Activated effector memory CD4-positive, alpha-beta T cell treated with anti-CD3 and anti-CD28 coated beads, Interleukin-2, amount 50 U/mL, for 16 hours (primary cell): ENCODE measurements around the gene VCX3A.
"Not testable (repeated sequence)": the region's sequence is repeated elsewhere in the genome, so short reads cannot be mapped to it uniquely, and the experiment has no call there.

Experiments used
- DNase-seq: peaks from one replicate; pipeline ENCODE4 v3.0.0-alpha.2; 2020

VCX3A gene

DNA sequence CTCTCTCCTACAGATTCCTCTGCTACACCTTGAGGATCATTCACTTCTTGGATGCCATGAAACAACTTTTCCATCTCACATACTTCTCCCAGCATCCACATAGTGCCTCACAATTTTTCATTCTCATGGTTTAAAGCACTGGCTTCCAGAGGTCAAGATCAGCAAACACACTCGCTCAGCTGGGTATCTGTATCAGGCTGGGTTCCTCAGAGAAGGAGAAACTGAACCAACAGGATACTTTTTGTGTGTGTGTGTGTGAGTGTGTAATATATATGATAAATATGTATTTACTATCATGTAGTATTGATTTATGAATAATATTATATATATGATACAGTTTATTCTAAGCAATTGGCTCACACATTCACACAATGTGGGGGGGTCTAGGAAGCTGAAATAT, at the start of gene VCX3A:
Gene VCX3A, minus strand, starts transcription at position 101 of the 400 bp plus-strand sequence. CDS start 621 bp downstream, outside the sequence.
- DNase-seq, result not testable (repeated sequence)

DNA sequence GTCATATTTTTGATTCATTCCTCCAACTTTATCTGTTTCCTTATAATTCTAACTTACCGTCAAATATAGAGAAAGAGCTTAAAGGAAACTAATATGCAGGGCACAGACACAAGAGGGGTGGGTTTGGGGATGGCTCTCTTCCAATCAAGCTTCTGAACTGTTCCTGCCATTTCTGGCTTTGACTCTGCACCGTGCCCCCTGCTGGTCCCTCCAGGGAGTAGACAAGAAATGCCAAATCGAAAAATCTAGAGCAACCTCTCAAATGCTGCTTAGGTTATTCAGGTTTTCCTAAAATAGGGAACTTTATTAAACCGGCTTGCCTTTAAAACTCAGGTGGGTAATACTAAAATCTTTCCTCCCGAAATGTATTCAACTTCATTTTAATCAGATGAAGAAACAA, 39.8 kb upstream of the VCX3A start:
- DNase-seq, result no peak

DNA sequence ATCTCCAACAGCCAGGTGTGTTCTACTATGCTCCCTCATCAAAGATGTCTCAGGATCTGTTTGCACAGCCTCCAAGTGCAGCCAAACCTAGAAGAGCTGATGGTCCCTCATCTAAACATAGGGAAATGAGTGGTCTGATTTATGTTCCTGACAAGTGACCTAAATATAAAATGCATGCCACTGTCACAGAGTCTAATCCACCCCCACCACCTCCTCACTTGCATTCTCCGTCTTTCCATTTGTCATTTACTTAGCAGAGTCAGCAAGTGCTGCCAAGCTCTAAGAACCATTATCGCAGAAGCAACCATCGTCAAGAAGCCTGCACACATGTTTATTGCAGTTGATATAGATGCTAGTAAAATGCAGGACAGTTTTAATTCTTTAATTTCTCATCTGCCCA, 33.1 kb upstream of the VCX3A start:
- no peak for DNase-seq

DNA sequence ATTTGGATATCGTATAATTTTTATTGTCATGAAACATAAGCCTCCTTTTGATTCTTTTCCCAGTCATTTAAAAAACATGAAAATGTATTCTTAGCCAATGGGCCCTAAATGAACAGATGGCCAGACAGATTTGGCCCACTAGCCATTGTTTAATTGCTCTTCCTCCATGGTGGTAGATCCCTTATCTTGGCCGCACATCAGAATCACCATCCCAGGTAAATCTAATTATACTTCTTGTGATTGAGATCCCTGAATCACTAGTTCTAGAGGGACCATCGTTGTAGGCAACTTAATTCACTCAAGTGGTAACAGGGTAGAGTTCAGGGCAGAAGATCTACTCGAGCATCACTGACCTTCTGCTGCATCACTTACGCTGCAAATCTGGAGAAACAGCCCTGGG, 24.1 kb upstream of the VCX3A start:
- no peak for DNase-seq

DNA sequence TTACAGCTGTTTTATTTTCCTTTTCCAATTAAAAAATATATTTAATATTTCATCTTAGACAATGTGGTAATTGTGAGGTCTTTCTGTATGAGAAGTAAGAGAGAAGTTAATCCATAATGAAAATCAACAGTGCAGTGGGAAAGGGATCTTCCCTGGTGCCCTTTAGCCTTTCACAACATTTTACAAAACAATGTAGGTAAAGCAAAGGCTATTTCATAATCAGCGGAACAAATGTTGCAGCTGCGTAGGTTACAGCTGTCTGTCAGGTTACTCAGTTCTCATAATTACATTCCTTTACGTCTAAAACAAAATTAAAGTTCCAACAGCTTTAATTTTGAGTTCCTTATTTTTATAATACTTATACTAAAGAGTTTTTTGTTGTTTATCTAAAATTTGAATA, 22.8 kb upstream of the VCX3A start:
- DNase-seq, result no peak

DNA sequence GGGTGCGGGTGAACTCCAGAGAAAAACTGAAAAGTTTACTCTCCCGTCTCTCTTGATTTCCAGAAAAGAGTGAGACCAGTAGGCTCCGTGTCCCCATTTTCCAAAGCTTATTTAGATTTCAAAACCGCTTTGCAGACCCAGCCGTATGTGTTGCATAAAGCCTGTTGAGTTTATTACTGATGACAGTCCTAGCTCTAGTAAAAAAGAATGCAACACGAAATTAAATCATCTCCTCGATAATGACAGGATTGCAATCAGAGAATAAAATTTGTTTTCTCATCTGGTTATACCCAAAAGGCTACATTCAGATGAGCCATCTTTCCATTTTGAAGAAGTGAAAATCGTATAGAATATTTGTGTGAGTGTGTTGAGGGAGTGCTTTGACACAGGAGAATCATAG, 16.1 kb upstream of the VCX3A start:
- no peak for DNase-seq

DNA sequence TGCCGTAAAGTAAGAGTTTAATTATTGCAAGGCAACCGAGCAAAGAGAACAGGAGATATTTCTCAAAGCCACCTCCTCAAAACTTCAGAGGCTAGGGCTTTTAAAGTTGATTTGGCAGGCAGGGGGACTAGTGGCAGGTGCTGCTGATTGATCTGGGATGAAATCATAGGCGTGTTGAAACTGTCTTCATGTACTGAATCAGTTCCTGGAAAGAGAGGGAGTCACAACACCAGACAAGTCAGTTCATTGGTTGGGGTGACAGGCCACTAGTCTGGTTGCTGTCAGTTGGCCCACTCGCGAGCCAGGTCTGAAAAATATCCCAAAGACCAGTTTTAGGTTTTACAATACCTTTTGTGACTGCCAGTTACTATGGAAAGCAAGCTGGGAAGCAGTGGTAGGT, 10.8 kb upstream of the VCX3A start:
- no peak for DNase-seq

DNA sequence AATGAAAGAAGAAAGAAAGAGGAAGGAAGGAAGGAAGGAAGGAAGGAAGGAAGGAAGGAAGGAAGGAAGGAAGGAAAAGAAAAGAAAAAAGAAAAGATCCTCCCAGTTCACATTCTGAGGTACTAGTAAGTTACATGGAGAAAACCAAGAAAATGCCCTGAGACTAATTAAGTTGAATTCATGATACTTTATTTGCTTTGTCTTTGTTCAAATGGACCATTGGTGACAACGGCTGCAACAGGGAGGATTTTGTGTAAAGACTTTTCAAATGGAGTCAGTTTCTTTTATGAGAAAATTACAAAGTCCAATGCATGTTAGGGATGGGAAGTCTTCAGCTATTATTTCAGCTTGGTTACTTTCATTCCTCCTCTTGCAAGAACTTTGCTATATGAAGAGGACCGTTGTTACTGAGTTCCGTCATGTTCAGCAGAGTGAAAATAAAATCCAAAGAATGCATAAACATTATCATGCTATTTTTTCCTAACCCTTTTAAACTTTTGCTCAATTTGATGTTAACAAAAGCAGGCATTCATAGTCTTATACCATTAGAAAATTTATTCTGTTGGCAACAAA, 8.3 kb downstream of the VCX3A start:
- DNase-seq, result no peak

DNA sequence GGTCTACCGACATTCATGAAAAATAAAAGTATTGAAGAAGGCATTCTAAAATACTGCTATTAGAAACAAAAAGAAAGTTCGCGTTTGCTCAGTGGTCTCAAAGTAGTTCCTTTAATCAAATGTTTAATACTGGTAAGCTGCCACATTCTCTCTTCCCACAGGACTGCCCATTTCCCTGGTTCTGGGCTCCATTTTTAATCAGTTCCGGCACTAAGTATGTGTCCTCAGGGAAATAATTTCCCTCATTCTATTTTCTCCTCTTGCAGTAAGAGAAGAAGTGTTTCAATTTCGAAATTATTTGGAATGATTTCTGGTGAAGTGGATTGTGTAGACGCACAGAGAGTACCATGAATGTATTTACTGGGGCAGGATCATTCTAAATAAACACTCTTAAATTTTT, 17.5 kb downstream of the VCX3A start:
- DNase-seq, result no peak

DNA sequence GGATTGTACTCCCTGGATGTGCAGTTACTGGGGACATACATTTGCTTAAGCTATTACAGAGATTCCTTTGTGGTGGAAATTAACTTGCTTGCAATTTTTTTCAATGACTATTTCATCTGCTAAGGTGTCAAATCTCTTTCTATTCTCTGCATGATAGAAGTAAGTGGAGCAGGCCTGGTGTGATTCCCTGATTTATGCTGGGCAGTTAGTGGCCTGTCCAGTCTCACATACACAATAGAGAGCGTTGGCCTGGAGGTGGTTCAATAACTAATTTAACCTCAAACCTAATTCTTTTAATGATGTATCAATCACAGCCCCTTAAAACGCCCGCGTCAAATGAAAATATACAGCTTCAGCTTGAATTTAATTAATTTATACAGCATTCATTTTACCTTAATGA, 28.5 kb downstream of the VCX3A start:
- no peak for DNase-seq

DNA sequence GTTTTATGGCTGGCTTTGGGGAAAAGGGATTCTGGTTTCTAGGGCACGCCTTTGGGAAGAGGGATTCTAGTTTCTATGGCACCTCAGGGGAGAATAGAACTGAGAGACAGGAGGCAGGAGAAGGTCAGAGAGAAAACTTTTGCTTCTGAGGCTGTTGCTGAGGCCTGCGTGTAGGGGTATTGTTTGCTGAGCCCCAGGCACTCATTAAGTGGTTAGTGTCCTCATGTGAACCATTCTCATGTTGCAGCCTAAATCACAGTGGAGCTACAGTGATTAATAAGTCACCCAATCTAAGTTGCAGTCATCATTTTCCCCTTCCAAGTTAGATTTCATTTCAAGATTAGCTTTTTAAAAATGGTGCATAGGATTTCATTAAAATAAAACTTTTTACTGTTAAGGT, 29.0 kb downstream of the VCX3A start:
- DNase-seq, result no peak

DNA sequence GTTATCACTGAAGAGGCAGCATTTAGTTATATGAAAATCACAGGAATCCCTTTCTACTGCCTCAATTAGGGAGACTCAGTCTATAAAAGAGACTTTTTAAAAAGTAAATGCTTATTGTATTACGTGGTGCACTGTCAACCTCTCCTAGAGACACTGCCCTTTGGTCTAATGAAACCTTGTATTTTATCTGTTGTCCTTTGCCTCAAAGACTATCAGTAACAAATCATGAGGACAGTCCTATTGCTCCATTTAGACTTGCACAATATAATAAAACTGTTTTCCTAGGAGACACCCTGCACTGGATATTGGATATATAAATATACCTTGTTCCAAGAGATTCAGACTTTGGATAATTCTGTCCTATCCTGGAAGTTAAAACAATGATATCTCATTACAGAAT, 34.2 kb downstream of the VCX3A start:
- no peak for DNase-seq

DNA sequence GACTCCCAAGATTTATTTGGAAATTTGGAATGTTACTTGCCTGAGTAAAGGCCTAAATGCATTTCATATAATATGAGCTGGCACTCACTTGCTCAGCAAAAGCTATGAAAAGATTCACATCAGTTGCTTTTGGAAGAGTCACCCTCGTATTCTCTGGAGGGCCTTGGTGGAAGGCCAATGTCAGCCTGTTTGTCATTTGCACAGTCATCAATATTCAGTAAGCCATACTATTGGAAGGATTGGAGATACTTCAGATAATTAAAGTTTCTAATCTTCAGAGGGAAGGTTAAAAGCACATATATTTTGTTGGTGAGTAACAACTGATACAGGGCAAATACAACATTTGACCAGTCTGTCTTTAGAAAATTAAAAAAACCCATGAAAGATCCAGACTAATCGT, 36.6 kb downstream of the VCX3A start:
- DNase-seq, result no peak
